Right ventricle myocardium inferior (tissue), 1 donor: ENCODE results near the gene ZNF511. TPM values are rescaled to one million over a fixed set of nuclear protein-coding genes. Genes with fewer than 3 reads are reported as not detected.

Experiments
- ATAC-seq: fragments of 200-7000 bp; cut with Tn5 transposase; one replicate; pipeline ENCODE4 v1.9.1; 2020; ENCODE audit warnings: mild to moderate bottlenecking, moderate library complexity
- DNase-seq: peaks from one replicate; pipeline ENCODE4 v3.0.0; 2021; ENCODE audit errors: missing footprints
- intact Hi-C: fragments of 100-400 bp; cut with DNase I; formaldehyde crosslinking; loops from one replicate; pipeline ENCODE4 v1.11.0; 2022
- total RNA-seq: library from RNA; stranded (reverse); fragmentation: NEBNext Ultra II Directional; extraction: Animal tissue kit (Norgen Biotek cat#: 25700); gene quantifications from one replicate; pipeline ENCODE4 v1.2.1, GENCODE V29; 2021
- donor health status: DM: no; HTN: yes; CAD: no; lungs with severe emphysema.

Gene ZNF511
- total RNA-seq, 1 donor from 2014 or later = 39.4 TPM

DNA sequence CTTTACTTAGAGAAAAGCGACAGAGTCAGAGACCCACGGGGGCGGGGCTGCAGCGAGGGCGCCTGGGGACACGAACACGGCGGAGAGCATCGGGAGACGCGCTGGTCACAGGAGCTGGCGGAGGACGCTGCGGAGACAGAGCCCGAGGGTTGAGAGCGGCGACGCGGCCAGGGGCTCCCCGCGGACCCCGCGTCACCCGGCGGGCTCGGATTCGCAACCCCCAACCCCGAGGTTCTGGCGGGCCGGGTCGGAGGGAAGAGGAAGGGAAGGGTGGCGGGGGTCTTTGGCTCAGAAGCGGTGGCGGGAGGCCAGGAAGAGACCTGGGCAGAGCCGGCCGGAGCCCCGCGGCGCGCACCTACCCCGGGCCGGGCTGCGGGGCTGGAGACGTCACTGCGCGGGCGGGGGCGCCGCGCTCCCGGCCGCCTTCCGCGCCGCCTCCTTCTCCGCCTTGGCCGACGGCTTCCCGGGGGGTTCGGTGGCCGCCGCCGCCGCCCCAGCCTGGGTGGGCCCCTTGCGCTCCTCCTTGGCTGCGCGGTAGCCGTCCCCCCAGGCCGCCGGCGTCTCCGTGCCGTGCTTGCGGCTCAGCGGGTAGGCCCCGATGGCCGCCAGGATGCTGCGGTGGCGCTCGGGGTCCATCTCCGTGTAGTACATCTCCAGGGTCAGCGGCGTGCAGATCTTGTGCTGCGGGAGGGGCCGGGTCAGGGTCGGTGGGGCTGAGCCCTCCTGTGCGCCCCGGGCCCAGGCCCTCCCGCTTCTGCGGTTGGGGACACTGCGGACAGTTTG lies 16.9 kb downstream of the ZNF511 start:
- ATAC-seq (no peak), DNase-seq (no peak)
- intact Hi-C loops = loop anchor here (5.0 to 10.0 kb wide), 2 partner anchors 282 to 491 kb away; no protein-coding TSS in a partner anchor

DNA sequence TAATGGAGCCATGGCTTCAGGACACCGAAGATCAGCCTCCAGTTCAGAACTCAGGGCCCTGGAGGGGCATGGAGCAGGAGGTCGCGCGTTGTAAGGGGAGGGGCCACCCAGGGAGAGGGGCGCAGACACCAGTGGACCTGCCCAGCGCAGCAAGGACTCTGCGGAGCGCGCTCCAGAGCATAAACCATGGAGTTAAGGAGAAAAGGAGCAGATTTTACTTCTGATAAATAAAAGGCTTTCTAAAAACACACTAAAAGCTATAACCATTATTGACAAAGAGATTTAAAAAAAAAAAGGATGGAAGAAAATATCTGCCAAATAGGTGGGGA lies 17.5 kb downstream of the ZNF511 start:
- DNase-seq (no peak), ATAC-seq (no peak)
- intact Hi-C loops = loop anchor here (5.0 to 10.0 kb wide), 2 partner anchors 281 to 491 kb away; no protein-coding TSS in a partner anchor

- DNase-seq = no peak
- ATAC-seq = no peak
Observed at GRCh38 chr10:133326745-133327650, 18.3 kb downstream of the ZNF511 start.

DNA sequence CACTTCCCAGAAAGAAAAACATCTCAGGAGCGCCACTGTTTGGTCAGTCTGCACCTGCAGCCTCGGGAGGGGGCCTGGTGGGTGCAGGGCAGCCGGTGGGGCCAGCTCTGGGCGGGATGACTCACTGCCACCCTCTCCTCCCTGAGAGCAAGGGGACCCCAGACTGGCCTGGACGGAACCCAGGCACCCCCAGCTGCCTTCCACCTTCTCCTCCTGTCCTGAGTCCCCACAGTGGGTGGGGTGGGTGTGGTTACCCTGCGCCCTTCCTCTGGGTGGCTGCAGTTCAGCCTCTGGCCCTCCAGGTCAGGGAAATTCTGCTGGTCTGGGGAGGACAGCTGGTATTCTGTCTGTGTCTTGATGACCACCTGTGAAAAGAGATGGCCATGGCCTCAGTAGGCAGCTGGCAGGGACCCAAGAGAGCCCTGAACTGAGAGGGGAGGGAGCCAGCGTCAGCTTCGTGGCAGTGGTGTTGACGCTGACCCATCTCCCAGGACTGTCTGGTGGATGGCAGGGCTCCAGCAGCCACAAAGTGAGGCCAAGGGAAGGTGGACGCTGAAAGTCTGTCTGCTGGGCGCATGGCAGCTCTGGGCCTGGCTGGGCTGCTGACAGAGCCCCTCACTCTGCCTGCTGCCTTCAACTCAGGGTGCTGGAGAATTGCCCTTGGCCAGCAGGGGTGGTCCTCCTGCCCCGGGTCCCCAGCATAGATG lies 19.1 kb downstream of the ZNF511 start:
- intact Hi-C loops = loop anchor here (5.0 to 10.0 kb wide), 2 partner anchors 279 to 493 kb away; no protein-coding TSS in a partner anchor
- DNase-seq (no peak), ATAC-seq (no peak)

More at GRCh38 chr10:133326745-133327650, 18.3 kb downstream of the ZNF511 start:
- intact Hi-C loops = loop anchor here (5.0 to 10.0 kb wide), 2 partner anchors 280 to 492 kb away; no protein-coding TSS in a partner anchor

- intact Hi-C loops = loop anchor here (1.0 to 10.0 kb wide), 3 partner anchors 192 to 494 kb away; no protein-coding TSS in a partner anchor
- ATAC-seq (no peak), DNase-seq (no peak)
Observed at GRCh38 chr10:133328358-133329343, 19.9 kb downstream of the ZNF511 start.

- ATAC-seq = peak; percentile 80
- DNase-seq = peak; percentile 91
- intact Hi-C loops = loop anchor here (1.0 to 10.0 kb wide), 3 partner anchors 191 to 495 kb away; no protein-coding TSS in a partner anchor
Observed at GRCh38 chr10:133329491-133330202, 20.9 kb downstream of the ZNF511 start.

DNA sequence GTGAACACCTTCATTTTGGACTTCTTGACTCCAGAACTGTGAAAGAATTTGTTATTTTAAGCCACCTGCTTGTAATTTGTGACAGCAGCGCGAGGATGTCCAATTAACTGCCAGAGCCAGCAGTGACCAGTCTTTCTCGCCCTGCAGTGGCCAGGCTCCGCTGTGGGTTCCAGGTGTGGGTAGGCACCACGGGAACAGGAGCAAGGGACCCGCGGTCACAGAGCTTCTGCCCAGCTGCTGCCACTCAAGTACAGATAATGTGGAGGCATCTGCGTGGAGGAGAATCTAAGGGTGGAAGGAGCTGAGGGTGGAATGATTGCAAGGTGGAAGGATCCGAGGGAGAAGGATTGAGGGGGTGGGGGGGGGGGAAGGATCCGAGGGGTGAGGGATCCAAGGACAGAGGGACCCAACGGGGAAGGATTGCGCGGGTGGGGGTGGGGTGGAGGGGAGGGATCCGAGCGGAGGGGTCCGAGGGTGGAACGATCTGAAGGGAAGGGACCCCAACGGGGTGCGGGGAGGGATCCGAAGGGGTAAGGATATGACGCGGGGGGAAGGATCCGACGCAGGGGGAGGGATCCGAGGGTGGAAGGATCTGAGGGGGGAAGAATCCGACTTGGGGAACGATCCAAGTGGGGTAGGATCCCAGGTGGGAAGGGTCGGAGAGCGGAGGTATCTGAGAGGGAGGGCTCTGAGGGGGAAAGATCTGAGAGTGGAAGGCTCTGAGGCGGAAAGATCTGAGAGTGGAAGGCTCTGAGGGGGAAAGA lies 24.4 kb downstream of the ZNF511 start:
- peak; percentile 48 for DNase-seq
- no peak for ATAC-seq
- intact Hi-C loops = no loop called here

GRCh38 chr10:133334503-133335245 lies 26.0 kb downstream of the ZNF511 start:
- no peak for ATAC-seq
- intact Hi-C loops = no loop called here
- peak; percentile 54 for DNase-seq

- no peak for ATAC-seq
- intact Hi-C loops = no loop called here
Observed at GRCh38 chr10:133335246-133336117, 26.8 kb downstream of the ZNF511 start.

GRCh38 chr10:133336118-133336576 lies 27.4 kb downstream of the ZNF511 start:
- ATAC-seq (no peak), DNase-seq (peak; percentile 64)
- intact Hi-C loops = no loop called here

More at GRCh38 chr10:133335246-133336117, 26.8 kb downstream of the ZNF511 start:
- DNase-seq = peak; percentile 71

- DNase-seq (peak; percentile 65), ATAC-seq (no peak)
- intact Hi-C loops = no loop called here
Observed at GRCh38 chr10:133336577-133337369, 28.1 kb downstream of the ZNF511 start, which contains the start of gene CALY. CALY (minus strand) TSS chr10:133336896; CDS start chr10:133328989, 7,907 bp downstream.

- intact Hi-C loops = no loop called here
- no peak for ATAC-seq
- DNase-seq = peak; percentile 50
Observed at GRCh38 chr10:133337370-133337725, 28.6 kb downstream of the ZNF511 start.

- DNase-seq = peak; percentile 21
- intact Hi-C loops = no loop called here
- no peak for ATAC-seq
Observed at GRCh38 chr10:133338080-133339071, 29.7 kb downstream of the ZNF511 start.
